Activated CD8-positive, alpha-beta T cell treated with anti-CD3 and anti-CD28 coated beads for 36 hours (primary cell): ENCODE measurements around the gene CAMTA1. TPM values are rescaled to one million over a fixed set of nuclear protein-coding genes. Genes with fewer than 3 reads are reported as not detected.

Experiments used
- ATAC-seq: fragments of 200-7000 bp; cut with Tn5 transposase; one replicate; pipeline ENCODE4 v1.10.0; 2021; ENCODE audit warnings: mild to moderate bottlenecking, moderate library complexity
- CTCF ChIA-PET: fragments of 350-600 bp; sonication (Branson Sonifier 250); formaldehyde crosslinking; loops from one replicate; lab custom pipeline; 2021; ENCODE audit warnings: antibody characterized with exemption; lab: Charles Lee
- POLR2A ChIA-PET: fragments of 350-600 bp; sonication (Branson Sonifier 250); formaldehyde crosslinking; loops from one replicate; lab custom pipeline; 2021; ENCODE audit warnings: antibody characterized with exemption; lab: Charles Lee
- DNase-seq: peaks from one replicate; pipeline ENCODE4 v3.0.0-alpha.2; 2020
- H3K27ac Mint-ChIP-seq: one replicate; pipeline ENCODE4 v1.8.0; 2021; ENCODE audit warnings: mild to moderate bottlenecking, mixed read lengths
- H3K27me3 Mint-ChIP-seq: one replicate; pipeline ENCODE4 v1.8.0; 2021; ENCODE audit warnings: mixed read lengths
- H3K36me3 Mint-ChIP-seq: one replicate; pipeline ENCODE4 v1.8.0; 2021; ENCODE audit warnings: low read depth, mixed read lengths
- H3K4me1 Mint-ChIP-seq: one replicate; pipeline ENCODE4 v1.8.0; 2021; ENCODE audit warnings: low read depth, mixed read lengths
- H3K4me3 Mint-ChIP-seq: one replicate; pipeline ENCODE4 v1.8.0; 2021; ENCODE audit warnings: mild to moderate bottlenecking, moderate library complexity, mixed read lengths
- H3K9me3 Mint-ChIP-seq: one replicate; pipeline ENCODE4 v1.8.0; 2021; ENCODE audit warnings: mixed read lengths
- intact Hi-C: fragments of 100-400 bp; cut with micrococcal nuclease; formaldehyde crosslinking; loops from one replicate; pipeline ENCODE4 v1.10.0; 2022
- total RNA-seq, 2 experiments: library from RNA; stranded (reverse); gene quantifications; one replicate each; pipeline ENCODE4 v1.2.3, GENCODE V29; 2021
- TF ChIP-seq, protein P1 (sequence below): fragments of 200-600 bp; IDR thresholded peaks from one replicate; pipeline ENCODE4 v1.8.0; 2022; ENCODE audit warnings: antibody characterized with exemption, mild to moderate bottlenecking

Gene CAMTA1
- total RNA-seq, 2 experiments from 2014 or later, result 67.7 to 70.9 TPM

DNA sequence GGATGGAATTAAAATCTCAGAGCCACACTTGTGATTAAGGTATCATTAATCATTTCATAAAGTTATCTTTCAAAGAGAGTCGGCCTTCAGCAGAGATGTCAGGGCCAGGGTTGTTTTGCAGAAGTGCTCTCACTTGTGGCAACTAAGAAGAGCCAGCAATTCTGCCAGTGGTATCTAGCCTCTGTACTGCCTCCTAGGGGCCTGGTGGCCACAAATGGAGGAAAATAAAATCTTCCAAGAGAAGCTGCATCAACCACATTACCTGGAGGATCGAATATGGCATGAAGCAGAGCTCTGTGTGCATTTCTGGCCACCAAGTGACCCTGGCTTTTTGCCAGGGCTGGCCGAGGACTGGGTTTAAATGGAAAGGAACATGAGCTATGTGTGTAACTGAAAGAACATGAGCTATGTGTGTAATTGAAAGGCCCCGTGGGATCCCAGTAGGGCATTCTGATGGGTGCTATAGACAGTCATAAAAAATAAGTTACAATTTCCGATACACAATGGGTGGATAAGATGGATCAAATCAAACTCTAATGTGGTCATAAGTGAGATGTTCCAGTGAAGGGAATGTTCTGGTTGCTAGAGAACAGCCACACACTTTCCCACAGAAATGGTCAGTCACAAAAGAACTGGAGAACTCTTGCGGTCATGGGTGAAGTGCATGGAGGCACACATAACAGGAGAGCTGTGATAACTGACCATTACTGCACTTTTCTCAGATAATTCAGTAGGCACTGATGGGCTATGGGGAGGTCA lies 335.8 kb downstream of the CAMTA1 start:
- Mint-ChIP-seq H3K27me3 (peaks cover 1% of the 10 kb centered on the region), H3K9me3 (peaks cover under 1% of the 10 kb centered on the region), H3K27ac (no peak overlapping the region), H3K4me1 (no peaks in the 10 kb centered on the region), H3K36me3 (no peaks in the 10 kb centered on the region), H3K4me3 (no peak overlapping the region)
- TF ChIP-seq, protein P1, sequence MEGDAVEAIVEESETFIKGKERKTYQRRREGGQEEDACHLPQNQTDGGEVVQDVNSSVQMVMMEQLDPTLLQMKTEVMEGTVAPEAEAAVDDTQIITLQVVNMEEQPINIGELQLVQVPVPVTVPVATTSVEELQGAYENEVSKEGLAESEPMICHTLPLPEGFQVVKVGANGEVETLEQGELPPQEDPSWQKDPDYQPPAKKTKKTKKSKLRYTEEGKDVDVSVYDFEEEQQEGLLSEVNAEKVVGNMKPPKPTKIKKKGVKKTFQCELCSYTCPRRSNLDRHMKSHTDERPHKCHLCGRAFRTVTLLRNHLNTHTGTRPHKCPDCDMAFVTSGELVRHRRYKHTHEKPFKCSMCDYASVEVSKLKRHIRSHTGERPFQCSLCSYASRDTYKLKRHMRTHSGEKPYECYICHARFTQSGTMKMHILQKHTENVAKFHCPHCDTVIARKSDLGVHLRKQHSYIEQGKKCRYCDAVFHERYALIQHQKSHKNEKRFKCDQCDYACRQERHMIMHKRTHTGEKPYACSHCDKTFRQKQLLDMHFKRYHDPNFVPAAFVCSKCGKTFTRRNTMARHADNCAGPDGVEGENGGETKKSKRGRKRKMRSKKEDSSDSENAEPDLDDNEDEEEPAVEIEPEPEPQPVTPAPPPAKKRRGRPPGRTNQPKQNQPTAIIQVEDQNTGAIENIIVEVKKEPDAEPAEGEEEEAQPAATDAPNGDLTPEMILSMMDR, result no peak
- DNase-seq, result no peak
- CTCF ChIA-PET, result no interaction called here
- POLR2A ChIA-PET, result no interaction called here
- ATAC-seq, result no peak
- intact Hi-C loops, result no loop called here

DNA sequence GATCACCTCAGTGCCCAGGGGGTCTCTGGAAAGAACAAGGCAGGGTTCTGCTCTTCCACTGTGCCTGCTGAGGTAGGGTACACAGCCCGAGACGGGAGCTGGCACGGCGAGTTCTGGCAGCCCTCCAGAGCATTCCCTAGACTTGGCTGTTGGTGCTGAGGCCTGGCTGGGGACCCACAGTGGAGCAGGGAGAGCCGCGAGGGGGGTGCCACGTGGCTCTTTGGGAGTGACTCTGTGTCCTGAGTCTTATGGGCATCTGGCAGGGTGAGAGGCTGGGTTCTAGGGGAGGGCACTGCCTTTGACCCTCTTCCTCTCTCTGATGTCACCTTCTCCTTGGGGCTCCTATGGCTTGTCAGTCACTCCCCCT lies 336.4 kb downstream of the CAMTA1 start:
- ChIA-PET CTCF (no interaction called here), POLR2A (no interaction called here)
- H3K36me3 Mint-ChIP-seq, result no peaks in the 10 kb centered on the region
- no peak overlapping the region for H3K27ac Mint-ChIP-seq
- no peaks in the 10 kb centered on the region for H3K4me1 Mint-ChIP-seq
- ATAC-seq (no peak), DNase-seq (no peak)
- no peak overlapping the region for H3K4me3 Mint-ChIP-seq
- intact Hi-C loops, result no loop called here
- TF ChIP-seq, protein P1, result no peak
- no peaks in the 10 kb centered on the region for H3K9me3 Mint-ChIP-seq
- peaks cover 1% of the 10 kb centered on the region for H3K27me3 Mint-ChIP-seq

DNA sequence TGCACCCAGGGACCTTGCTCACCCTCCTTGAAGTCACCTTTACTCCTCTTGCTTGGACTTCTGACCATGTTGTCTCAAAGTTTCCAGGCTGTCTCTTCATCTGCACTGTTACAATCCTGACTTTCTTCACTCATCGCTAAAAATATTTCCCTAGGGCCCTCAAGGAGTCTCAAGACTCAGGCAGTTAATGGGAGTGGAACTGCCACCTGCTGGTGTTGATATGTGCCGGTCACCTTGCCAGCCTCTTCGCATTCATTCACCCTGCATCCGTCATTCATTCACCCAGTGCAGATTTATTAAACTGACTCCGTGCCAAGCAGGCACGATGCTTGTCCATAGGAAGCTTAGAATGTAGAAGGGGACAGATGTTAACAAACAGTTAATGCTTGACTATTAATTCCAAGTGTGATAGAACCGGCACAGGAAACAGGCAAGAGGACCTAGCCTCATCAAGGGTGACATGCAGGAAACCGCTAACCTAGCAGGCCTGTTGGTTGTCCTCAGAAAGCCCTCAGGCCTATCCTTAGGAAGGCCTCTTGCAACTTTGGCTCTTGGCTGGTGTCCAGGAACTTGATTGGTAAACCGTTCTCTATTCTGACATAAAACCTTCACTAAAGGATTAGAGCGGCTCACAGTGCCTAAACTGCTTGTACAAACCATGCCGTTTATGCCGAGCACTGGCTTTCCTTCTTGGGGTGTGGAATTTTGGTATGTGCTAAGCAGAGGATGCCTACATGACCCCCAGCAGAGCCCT lies 342.2 kb downstream of the CAMTA1 start:
- DNase-seq (no peak), ATAC-seq (no peak)
- ChIA-PET CTCF (no interaction called here), POLR2A (no interaction called here)
- H3K27ac Mint-ChIP-seq, result no peak overlapping the region
- H3K4me1 Mint-ChIP-seq, result no peaks in the 10 kb centered on the region
- H3K9me3 Mint-ChIP-seq, result no peaks in the 10 kb centered on the region
- intact Hi-C loops, result no loop called here
- H3K36me3 Mint-ChIP-seq, result no peaks in the 10 kb centered on the region
- TF ChIP-seq, protein P1, result no peak
- H3K27me3 Mint-ChIP-seq, result peaks cover 2% of the 10 kb centered on the region
- H3K4me3 Mint-ChIP-seq, result no peak overlapping the region

DNA sequence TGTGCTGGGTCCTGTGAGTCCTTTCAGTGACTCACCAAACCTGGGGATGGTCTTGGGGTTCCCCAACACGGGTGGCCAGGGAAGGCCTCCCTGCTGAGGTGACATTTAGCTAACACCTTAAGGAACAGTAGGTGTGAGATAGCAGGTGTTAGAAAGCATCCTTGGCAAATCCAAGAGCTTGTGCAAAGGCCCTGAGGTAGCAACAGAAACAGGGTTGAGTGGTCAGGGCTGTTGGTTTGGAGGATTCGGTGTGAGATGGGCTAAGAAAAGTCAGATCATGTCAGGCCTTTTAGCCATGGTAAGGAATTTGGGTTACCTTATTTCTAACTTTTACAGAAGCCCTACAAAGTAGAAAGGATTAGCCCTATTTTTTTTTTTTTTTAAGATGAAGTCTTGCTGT lies 343.0 kb downstream of the CAMTA1 start:
- H3K27ac Mint-ChIP-seq, result no peak overlapping the region
- ChIA-PET CTCF (no interaction called here), POLR2A (no interaction called here)
- no peaks in the 10 kb centered on the region for H3K36me3 Mint-ChIP-seq
- no peak for DNase-seq
- no peaks in the 10 kb centered on the region for H3K4me1 Mint-ChIP-seq
- H3K27me3 Mint-ChIP-seq, result peaks cover 2% of the 10 kb centered on the region
- no peak overlapping the region for H3K4me3 Mint-ChIP-seq
- no peaks in the 10 kb centered on the region for H3K9me3 Mint-ChIP-seq
- TF ChIP-seq, protein P1, result no peak
- intact Hi-C loops, result no loop called here
- ATAC-seq, result no peak

GRCh38 chr1:7130127-7130526 lies 344.9 kb downstream of the CAMTA1 start:
- no peak for DNase-seq
- ChIA-PET POLR2A (no interaction called here), CTCF (no interaction called here)
- Mint-ChIP-seq H3K4me1 (no peaks in the 10 kb centered on the region), H3K27me3 (peaks cover 7% of the 10 kb centered on the region), H3K4me3 (no peak overlapping the region), H3K27ac (no peak overlapping the region), H3K36me3 (no peaks in the 10 kb centered on the region), H3K9me3 (no peaks in the 10 kb centered on the region)
- intact Hi-C loops, result no loop called here
- TF ChIP-seq, protein P1, result no peak
- no peak for ATAC-seq
